ENCODE results near the gene PBX4.

Gene PBX4

DNA sequence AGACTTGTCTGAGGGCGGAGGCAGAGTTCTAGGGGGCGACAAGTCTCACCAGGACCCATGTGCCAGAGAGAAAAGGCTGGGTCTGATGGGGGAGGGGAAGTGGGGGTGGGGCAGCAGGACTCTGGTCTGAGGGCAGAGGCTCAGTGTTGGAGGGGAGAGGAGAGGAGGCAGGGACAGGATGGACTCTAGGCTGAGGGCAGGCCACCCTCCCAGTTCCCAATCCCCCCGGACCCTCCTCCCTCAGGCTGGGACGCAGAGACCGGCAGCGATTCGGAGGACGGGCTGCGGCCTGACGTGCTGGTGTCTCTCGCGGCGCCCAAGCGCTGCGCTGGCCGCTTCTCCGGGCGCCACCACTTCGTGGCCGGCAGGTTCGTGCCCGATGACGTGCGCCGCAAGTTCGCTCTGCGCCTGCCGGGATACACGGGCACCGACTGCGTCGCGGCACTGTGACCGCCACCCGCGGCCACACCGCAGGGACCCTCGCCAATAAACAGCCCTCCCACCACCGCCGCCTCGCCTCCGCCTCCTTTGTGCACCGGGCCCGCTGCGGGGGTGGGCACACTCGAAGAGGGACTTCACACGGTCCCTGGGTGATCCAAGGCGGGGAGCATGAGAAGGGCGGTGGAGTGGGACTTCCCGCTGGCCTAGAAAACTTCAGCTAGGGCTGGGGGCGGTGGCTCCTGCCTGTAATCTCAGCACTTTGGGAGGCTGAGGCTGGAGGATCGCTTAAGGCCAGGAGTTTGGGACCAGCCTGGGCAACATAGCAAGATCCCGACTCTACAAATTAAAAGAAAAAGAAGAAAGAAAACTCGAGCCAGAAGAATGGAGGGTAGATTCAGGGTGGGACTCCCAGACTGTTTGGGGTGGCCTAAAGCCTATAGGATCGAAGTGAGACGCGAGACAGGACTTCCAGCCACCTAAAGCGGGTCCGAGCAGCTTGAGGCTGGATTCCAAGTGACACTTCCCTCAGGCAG is 81.1 kb downstream of the PBX4 start:
- DNase-seq, result no peak

DNA sequence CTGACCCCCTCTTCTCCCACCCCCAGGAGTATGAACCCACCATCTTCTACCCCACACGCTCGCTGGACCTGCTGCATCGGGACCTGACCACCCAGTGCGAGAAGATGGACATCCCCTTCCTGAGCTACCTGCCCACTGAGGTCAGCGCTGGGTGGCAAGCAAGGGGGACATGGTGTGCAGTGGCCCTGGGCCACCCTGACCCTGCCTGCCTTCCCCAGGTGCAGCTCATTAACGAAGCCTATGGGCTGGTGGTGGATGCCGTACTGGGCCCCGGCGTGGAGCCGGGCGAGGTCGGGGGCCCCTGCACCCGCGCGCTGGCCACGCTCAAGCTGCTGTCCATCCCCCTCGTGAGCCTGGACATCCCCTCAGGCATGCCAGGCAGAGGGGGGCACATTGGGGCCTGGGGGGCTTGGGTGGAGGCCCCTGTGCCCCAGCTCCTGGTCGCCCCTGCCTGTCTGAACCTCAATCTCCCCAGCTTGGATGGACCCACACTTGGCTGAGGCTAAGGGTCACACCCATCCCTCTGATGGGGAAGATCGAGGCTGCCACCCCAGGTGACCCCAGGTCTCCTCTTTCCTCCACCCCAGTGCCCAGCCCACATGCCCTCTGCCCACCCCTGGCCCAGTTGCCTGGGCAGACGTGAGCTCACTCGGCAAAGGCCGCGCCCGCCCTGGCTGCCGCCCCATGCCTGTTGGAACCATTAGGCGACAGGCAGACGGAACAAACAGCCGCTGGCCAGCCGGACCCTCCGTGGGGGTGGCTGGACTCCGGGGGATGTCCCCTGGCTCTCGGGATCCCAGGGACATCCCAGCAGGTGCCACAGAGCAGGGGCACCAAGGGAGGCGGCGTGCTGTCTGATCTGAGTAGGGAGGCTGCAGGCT is 82.9 kb downstream of the PBX4 start:
- DNase-seq, result no peak

DNA sequence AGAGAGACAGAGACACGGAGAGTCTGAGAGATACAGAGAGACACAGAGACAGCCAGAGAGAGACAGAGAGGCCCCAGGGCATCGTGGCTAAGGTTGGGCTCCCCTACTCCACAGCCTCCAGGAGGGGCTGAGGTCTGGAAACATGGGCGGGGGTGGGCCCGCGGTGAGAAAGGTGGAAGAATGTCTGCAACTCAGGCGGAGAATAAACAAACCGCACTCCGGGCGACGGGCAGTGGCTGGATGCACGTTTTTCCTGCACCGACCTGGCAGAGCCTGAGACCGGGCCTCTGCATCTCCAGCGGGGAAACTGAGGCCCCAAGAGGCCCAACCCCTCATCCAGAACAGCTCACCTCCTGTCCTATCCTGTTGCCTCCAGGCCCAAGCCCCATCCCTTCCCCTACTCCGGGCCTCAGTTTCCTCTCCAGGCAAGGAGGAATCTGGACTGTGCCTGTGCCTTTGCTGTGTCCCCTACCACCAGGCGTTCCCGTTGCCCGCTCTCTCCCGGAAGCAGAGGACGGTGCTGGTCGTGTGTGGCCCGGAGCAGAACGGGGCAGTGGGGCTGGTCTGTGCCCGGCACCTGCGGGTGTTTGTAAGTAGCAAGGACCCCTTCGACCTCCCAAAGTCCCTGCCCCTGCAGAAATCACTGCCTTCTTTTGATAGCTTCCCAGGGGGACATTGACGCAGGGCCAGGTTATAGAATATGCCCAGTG is 83.8 kb downstream of the PBX4 start:
- DNase-seq, result no peak

DNA sequence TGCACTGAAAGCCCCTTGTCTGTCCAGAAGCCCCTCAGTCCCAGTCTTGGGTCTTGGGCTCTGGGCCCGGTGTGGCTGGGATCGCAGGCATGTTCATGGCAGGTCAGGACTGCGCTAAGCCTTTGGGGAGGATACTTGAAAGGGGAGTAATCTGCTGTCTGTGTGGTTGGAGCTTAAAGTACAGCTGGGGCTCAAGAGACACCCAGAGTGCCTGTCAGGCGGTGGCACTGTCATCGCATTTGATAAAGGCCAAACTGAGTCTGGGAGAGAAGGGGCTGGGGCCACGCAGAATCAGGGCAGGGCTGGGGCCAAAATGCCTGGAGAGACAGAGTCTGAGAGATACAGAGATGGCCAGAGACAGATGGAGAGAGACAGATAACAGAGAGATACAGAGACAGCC is 84.6 kb downstream of the PBX4 start:
- DNase-seq, result no peak

DNA sequence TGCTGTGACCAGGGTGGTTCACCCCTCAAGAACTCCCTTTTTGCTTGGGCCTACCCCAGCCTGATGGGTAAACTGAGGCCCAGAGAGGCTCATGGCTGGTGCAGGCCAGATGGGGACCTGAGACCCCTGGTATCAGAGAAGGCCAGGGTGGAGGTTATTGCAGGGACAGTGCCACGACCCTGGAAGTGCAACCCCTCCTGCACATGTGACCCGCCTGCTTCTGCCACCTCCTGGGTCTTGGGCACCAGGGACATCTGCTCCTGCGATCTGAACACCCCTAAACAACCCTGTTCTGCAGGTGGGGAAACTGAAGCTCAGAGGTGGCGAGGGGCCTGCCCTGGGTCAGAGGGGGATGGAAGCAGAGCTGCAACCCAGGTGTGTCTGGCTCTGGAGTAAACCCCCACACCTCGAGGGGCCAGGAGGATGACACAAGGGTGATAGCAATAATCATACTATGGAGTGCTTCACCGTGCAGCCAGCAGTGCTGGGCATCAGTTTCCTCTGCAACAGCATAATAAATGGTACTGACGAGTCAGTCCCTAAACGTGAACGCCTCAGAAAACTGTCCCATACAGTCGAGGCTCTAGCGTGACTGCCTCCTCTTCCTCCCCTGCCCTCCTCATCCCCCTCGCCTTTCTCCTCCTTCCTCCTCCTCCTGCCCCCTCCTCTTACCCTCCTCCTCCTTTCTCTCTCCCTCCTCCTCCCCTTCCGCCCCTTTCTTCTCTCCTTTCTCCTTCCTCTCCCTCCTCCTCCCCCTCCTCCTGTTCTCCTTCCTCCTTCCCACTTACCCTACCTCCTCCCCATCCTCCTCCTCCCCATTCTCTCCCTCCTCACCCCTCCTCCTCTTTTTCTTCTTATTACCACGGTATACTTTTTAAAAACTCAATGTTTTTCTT is 85.4 kb downstream of the PBX4 start:
- no peak for DNase-seq

DNA sequence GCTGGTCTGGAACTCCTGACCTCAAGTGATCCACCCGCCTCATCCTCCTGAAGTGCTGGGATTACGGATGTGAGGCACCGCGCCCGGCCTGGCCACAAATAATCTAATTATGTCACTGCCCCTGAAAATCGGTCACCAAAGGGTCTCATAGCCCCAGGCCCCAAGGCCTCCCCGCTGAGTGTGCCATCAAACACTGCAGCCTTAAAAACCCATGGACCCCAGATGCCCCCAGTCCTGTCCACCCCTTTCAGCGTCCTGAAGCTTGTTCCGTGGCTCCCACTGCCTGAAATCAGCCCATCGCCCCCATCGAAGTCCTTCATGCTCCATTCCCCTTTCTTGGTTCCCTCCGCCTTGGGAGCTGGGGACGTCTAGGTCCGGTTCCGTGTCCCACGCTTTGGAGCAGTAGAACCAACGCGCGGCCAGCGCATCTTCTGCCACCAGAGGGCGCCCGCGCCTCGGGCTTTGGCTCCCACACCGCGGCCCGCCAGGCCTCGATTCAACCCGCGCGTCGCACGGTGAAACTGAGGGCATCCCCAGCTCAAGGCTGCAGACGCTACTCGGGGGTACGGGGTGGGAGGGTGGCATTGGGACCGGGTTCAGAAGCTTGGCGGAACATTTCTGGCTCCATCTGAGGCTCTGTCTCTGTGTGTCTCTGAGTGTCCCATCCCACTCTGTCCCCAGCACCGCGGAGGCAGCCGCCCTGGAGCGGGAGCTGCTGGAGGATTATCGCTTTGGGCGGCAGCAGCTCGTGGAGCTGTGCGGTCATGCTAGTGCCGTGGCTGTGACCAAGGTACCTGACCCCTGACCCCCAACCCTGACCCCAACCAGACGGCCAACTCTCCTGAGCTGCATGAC is 86.3 kb downstream of the PBX4 start:
- no peak for DNase-seq

DNA sequence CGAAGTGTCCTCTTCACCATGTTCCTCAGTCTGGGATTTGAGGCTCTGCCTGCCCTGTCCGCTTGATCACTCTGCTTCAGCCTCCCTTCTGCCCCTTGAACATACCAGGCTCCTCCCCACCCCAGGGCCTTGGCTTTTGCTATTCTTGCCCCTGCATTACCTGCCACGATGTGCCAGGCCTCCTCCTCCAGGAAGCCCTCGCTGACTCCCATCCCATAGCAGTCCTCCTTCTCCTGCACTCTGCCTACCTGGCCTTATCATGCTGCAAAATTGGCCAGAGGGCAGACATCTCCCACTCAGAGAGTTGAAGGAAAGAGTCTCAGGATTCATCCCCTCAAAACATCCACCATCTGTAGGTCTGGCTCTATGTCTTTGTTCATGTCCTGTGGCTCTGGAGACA is 87.6 kb downstream of the PBX4 start:
- no peak for DNase-seq

DNA sequence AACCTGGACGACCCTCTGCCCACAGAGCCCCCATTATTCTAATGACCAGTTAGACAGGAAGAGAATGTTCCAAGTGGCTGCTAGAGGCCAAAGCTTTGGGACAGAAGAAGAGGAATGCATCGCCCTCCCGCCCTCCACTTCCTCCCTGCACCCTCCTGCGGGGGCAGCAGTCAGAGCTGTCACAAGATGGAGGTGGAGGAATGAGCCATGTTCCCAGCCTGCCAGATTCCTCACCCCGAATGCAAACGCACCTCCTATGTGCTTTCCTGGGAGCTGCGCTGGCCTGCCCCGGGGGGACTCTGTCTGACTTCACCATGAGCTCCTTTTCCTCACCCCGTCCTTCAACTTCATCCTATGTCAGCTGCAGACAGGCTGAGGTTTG is 88.1 kb downstream of the PBX4 start:
- DNase-seq, result no peak

DNA sequence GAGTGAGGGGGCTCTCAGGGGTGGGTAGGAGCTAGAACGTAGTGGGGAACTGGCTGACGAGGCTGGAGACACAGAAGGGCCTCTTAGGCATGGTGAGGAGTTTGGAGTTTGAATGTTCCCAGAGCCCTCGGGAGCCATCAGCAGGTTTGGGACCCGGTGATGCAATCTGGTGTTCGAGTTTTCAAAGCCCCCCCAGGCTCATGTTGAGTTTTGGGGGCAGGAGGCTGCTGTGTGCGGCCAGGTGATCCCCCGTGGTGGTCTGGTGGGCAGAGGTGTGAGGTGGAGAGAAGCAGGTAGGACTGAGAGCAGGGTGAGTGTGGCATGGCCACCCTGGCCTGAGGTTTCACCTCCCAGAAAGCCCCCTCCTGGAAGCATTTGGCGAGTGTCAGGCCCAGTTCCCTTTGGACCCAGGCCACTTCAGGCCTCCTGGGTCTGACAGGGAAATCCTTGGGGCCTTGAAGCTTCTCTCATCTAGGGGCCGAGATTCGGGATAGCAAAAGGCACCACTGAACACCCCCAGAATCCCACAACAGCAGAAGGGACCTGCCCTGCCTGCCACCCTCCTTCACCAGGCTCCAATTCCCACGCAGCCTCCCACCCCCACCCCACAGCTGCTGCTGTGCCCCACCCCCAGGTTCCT is 88.6 kb downstream of the PBX4 start:
- DNase-seq, result no peak

DNA sequence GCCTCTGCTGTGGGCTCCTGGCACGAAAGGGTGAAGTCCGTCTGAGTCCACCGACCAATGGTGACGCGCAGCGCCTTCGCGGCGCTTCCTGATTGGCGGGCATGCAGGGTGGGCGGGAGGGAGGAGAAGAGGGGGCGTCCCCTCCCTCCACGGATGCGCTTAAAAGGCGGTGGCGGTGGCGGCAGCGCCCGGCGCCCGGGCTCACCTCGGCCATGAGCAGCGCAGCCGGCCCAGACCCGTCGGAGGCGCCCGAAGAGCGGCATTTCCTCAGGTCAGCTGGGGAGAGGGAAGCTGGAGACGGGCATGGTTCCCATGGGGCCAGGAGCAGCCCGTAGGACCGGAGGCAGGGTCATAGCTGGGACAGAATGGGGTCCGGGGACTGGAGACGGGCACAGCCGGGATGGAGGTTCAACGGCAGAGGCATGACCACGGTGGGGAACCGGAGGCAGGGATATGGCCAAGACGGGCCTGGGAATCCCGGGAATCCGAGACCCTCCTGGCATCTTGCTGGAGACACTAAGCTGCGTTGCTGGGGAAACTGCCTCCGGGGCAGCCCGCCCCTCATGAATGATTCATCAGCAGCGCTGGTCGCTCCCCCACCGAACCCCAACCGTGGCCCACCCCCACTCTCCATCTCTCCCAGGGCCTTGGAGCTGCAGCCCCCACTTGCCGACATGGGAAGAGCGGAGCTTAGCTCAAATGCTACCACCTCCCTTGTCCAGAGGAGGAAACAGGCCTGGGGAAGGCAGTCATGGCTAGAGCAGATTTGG is 89.6 kb downstream of the PBX4 start, which contains the start of gene YJEFN3:
YJEFN3 (plus strand) TSS at position 191 of the 770 bp plus-strand sequence; CDS start at position 213, 22 bp downstream.
- no peak for DNase-seq

DNA sequence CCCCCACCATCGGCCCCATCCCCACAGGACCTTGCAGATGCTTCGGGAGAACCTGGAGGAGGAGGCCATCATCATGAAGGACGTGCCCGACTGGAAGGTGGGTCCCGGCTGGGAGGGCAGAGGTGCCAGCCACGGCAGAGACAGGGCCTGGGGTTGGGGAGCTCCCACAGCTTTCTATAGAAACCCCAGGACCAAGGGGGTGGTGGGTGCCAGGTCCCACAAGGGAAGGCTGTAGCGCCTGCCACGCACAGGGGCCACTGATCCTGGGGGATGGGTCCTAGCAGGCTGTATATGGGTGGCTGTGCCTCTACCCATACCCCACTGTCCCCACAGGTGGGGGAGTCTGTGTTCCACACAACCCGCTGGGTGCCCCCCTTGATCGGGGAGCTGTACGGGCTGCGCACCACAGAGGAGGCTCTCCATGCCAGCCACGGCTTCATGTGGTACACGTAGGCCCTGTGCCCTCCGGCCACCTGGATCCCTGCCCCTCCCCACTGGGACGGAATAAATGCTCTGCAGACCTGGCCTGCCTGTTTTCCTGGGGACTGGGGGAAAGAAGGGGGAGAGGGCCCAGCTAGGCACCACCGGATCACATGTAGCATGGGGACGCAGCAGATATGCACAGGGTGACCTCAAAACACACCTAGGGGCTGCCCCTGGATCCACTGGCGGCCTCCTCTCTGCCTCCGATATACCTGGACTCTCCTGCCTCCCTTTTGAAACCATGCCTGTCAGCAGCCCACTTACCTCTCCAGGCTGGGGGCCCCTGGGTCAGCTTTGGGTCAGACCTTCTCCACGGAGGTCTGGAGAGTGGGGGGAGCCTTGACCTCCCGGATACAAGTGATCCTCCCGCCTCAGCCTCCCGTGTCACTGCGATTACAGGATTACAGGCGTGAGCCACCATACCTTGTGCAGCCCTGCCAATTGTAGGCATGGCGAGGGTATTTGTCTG is 90.5 kb downstream of the PBX4 start:
- no peak for DNase-seq

DNA sequence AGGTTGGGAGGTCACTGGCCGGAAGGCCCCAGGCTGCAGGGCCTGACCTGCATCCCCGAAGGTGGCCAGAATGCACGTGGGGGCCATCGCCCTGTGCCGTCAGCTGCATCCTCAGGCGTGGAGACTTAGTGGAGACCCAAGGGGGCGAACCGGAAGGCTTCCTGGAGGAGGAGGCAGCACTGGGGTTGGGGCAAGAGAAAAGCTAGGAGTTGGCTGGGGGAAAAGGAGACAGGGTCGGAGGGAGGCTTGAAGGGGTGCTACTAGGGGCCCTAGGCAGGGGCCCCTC is 91.2 kb downstream of the PBX4 start:
- no peak for DNase-seq

DNA sequence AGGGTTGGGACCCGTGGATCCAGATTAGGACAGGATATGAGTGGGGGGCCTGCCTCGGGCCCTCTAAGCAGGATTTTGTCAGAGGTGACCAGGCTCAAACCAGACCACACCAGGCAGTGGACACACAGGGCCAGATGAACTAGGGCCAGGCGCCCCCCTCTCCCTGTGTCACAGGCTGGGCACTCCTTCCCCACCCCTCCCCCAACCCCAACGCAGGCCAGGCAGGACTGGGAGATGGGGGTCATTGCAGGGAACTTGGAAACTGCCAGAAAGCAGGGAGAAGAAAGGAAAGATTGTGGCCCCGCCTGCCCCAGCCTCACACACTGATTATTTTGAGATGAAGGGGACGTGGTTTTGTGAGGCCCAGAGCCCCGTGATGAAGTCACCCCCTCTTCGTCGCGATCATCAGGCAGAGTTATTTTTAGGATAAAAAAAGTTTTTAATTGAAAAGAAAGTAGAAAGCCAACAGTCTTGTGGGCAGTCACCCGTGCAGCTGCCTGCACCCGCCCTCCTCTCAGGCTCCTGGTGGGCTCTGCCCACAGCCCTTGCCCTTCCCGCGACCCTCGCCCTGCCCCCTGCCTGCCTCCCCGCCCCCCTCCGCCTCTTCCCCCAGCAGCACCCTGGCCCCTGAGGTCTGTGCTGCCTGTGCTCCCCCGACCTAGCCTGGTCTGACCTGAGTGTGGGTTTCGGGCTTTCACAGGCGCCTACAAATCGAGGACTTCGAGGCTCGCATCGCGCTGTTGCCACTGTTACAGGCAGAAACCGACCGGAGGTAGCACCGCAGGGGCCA is 91.7 kb downstream of the PBX4 start:
- no peak for DNase-seq

DNA sequence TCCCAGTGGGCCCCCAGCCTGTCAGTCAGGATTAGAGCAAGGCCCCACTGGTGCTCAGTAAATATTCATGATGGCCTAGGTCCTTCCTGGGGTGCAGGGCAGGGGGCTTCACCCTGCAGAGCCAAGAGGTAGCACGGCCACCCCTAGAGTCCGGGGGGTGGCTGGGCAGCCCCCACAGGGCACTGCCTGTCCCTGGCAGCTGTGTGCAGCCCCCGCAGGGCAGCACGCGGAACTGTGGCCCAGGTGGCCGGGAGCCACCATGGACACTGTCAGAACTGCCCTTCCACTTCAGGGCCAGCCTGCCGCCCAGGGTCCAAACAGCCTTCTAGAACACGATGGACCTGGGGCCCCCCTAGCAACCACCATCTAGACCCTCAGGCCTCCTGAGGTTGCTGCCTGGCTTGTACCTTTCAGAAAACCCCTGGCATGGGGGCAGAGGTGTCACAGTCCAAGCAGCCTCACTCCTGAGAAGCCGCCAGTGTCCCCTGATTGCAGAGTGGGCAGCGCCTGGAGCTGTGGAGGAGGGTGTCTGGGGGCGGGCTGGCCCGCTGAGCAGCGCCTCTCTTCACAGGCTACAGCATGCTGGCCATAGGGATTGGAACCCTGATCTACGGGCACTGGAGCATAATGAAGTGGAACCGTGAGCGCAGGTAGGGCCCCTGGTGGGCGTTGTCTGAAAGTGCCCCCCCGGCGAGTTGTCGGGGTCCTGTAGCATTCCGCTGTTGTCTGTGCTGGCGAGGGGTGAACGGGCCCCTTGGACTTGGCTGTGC is 92.7 kb downstream of the PBX4 start:
- DNase-seq, result no peak

DNA sequence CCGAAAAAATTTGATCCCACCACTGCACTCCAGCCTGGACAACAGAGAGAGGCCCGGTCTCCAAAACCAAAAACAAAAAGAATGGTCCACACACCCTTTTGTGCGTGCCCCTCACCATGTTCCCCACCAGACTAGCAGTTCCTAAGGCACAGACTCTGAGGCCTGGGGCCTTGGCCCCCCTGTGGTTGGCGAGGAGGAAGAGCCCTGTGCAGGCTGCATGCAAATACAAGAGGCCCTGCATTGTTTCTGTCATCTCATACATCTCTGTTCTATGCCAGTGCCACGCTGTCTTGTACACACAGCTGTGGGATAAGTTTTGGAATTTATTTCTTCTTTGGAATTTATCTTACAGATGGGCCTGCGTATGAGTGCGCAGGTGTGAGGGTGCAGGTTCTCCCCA is 94.4 kb downstream of the PBX4 start:
- DNase-seq, result no peak

DNA sequence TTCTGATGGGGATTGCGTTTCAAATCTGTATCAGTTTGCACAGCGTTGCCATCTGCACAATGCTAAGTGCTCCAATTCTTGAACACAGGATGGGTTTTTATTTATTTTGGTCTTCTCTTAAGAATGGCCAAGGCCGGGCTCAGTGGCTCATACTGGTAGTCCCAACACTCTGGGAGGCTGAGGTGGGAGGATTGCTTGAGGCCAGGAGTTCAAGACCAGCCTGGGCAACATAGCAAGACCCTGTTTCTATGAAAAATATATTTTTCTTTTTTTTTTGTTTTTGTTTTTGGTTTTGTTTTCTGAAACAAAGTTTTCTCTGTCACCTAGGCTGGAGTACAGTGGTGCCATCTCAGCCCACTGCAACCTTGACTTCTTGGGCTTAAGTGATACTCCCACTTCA is 95.3 kb downstream of the PBX4 start:
- no peak for DNase-seq

DNA sequence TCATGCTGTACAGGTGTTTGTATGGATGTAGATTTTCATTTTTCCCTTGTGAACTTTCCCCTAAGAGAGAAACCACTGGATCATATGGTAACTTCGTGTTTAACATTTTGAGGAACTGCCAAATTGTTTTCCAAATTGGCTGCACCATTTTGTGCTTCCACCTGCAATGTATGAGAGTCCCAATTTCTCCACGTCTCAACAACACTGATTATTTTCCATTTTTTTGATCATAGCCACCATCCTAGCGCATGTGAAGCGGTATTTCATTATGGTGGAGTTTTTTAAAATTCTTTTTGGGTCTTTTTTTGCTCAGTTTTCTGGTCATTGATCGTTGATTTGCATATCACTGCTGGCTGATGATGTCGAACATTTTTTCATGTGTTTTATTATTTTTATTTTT is 97.5 kb downstream of the PBX4 start:
- no peak for DNase-seq
